Bronchial epithelial cell (primary cell): ENCODE data around the gene RNPEP. TPM values are rescaled to one million over a fixed set of nuclear protein-coding genes. Genes with fewer than 3 reads are reported as not detected.

Experiments used
- DNase-seq: peaks from one replicate; pipeline ENCODE4 v3.0.0-alpha.2; 2010; ENCODE audit warnings: low read depth
- FAIRE-seq: peaks from 2 replicates; lab custom pipeline; 2011; peaks lifted over from hg19 to GRCh38; lab: Jason Lieb, UNC
- H3K27me3 ChIP-seq: 2 replicates; pipeline ENCODE4 v1.5.1; 2011; ENCODE audit warnings: low read length; ENCODE audit not compliant: control insufficient read depth, insufficient read depth
- H3K36me3 ChIP-seq: 2 replicates; pipeline ENCODE4 v1.5.1; 2011; ENCODE audit warnings: low read length; ENCODE audit not compliant: control insufficient read depth, insufficient read depth
- H3K4me3 ChIP-seq: 2 replicates; pipeline ENCODE4 v1.5.1; 2011; ENCODE audit warnings: mild to moderate bottlenecking, low read depth, low read length, control low read depth
- CTCF ChIP-seq: IDR thresholded peaks from 2 replicates; pipeline ENCODE4 v1.5.1; 2011; ENCODE audit warnings: mild to moderate bottlenecking, moderate library complexity, low read length, control low read depth, inconsistent platforms; ENCODE audit not compliant: insufficient read depth, severe bottlenecking
- total RNA-seq: library from RNA; depleted of rRNA; stranded (reverse); fragments of >200 nt; gene quantifications from 2 replicates; pipeline ENCODE4 v1.2.1, GENCODE V29; 2014

RNPEP gene
- total RNA-seq, 1 donor from 2014 or later: 39.8 TPM

- Histone ChIP-seq H3K36me3 (peaks cover 25% of the 10 kb centered on the region), H3K4me3 (no peak overlapping the region)
- TF ChIP-seq CTCF: no peak
Measured at GRCh38 chr1:202014060-202014459, 31.6 kb downstream of the RNPEP start.

GRCh38 chr1:202014915-202015661 lies 32.6 kb downstream of the RNPEP start:
- no peak overlapping the region for H3K4me3 ChIP-seq
- peaks cover 3% of the 10 kb centered on the region for H3K27me3 ChIP-seq
- DNase-seq: peak; percentile 80
- peaks cover 25% of the 10 kb centered on the region for H3K36me3 ChIP-seq
- no peak for FAIRE-seq
- no peak for TF ChIP-seq CTCF

More at GRCh38 chr1:202014060-202014459, 31.6 kb downstream of the RNPEP start:
- DNase-seq (no peak), FAIRE-seq (no peak)
- peaks cover 3% of the 10 kb centered on the region for H3K27me3 ChIP-seq

- TF ChIP-seq CTCF: no peak
- Histone ChIP-seq H3K4me3 (no peak overlapping the region), H3K36me3 (peaks cover 25% of the 10 kb centered on the region), H3K27me3 (peaks cover 3% of the 10 kb centered on the region)
- no peak for FAIRE-seq
- no peak for DNase-seq
Measured at GRCh38 chr1:202015662-202015937, 33.2 kb downstream of the RNPEP start.

GRCh38 chr1:202016022-202016810 lies 33.8 kb downstream of the RNPEP start:
- FAIRE-seq (no peak), DNase-seq (peak; percentile 38)
- TF ChIP-seq CTCF: no peak
- Histone ChIP-seq H3K4me3 (no peak overlapping the region), H3K27me3 (peaks cover 3% of the 10 kb centered on the region), H3K36me3 (peaks cover 25% of the 10 kb centered on the region)

GRCh38 chr1:202016811-202017748 lies 34.6 kb downstream of the RNPEP start:
- H3K4me3 ChIP-seq: no peak overlapping the region
- DNase-seq (no peak), FAIRE-seq (no peak)
- H3K27me3 ChIP-seq: peaks cover 3% of the 10 kb centered on the region
- TF ChIP-seq CTCF: no peak
- peaks cover 21% of the 10 kb centered on the region for H3K36me3 ChIP-seq
